ENCODE measurements around the gene STRA6.

The STRA6 gene

DNA sequence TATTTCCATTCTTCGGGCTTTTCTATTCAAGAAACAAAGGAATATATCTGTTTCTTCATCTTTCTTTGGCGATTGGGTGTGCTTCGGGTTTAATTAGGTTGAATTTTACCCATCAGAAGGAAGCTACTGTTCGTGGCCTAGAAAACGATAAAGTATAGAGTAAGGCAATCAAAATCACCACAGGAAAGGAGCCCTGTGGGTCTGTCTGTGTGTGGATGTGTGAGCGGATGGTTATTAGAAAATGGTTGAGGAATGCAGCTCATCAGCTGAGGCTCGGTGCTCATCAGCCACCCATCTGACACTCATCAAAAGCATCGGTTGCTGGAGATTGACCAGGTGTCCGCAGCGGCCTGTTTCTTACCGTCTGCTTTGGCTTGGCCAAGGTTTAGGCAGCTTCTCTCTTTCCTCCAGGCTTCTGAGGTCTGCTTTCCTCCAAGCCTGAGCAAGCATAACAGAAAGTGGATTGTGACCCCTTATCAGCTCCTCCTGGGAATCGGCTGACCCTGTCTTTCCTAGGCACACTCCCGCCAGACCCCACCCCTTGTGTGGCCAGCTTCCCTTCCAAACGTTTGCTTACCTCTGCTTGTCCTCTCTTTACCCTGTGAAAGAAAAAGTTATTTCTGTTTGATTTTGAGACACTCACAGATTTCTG is 46.7 kb downstream of the STRA6 start:
- H2BK5ac ChIP-seq (ENCODE audit: low read length), result no peak overlapping the region
- H3K4me2 ChIP-seq (ENCODE audit: insufficient read depth, low read length, poor library complexity, severe bottlenecking), result no peak overlapping the region
- H3K36me3 ChIP-seq (replicated peaks in 1 of 2; ENCODE audit: control insufficient read depth in 2 of 2, insufficient read depth in 2 of 2, low read length in 2 of 2), result no peaks in the 10 kb centered on the region
- H3K9ac ChIP-seq (ENCODE audit: low read depth, low read length, poor library complexity), result no peak overlapping the region
- H2BK12ac ChIP-seq (ENCODE audit: low read length), result no peak overlapping the region
- WGBS, 2 donors (ENCODE audit: extremely low coverage in 2 of 2, insufficient read length in 2 of 2, insufficient replicate concordance in 1 of 2), result no CpG with 5 or more reads among the region's 14 CpGs
- H3K14ac ChIP-seq (ENCODE audit: low read length), result no peak overlapping the region
- no peak overlapping the region for H2BK15ac ChIP-seq (ENCODE audit: low read length)
- no peak overlapping the region for H2BK120ac ChIP-seq (ENCODE audit: low read depth, low read length)
- H2AK5ac ChIP-seq (ENCODE audit: low read depth, low read length), result no peak overlapping the region
- no peak overlapping the region for H3K4ac ChIP-seq (ENCODE audit: low read length)
- no peak overlapping the region for H3K18ac ChIP-seq (ENCODE audit: low read length)
- no peaks in the 10 kb centered on the region for H3K9me3 ChIP-seq (replicated peaks in 1 of 2; ENCODE audit: control insufficient read depth in 2 of 2, insufficient read depth in 1 of 2, low read depth in 1 of 2, low read length in 2 of 2)
- no peak overlapping the region for H4K91ac ChIP-seq (ENCODE audit: low read depth, low read length, poor library complexity)
- H3K27ac ChIP-seq (replicated peaks; ENCODE audit: low read length), result no peak overlapping the region
- H4K8ac ChIP-seq (ENCODE audit: low read depth, low read length), result no peak overlapping the region
- H3K27me3 ChIP-seq (ENCODE audit: control insufficient read depth in 3 of 3, insufficient read depth in 3 of 3, low read depth in 1 of 3, low read length in 3 of 3), result no peaks in the 10 kb centered on the region
- no peaks in the 10 kb centered on the region for H3K79me1 ChIP-seq (ENCODE audit: low read depth, low read length)
- peak overlapping the region; percentile 78 for H2AFZ ChIP-seq (ENCODE audit: low read length)
- peaks cover 6 to 16% of the 10 kb centered on the region in 2 donors for H3K4me1 ChIP-seq (ENCODE audit: control insufficient read depth in 2 of 2, insufficient read depth in 1 of 2, low read depth in 1 of 2, low read length in 2 of 2)
- no peak overlapping the region for H3K23ac ChIP-seq (ENCODE audit: low read depth, low read length, poor library complexity)
- no peak for DNase-seq (ENCODE audit: low spot score)
- no peak overlapping the region for H3K4me3 ChIP-seq (ENCODE audit: low read length in 2 of 2)

DNA sequence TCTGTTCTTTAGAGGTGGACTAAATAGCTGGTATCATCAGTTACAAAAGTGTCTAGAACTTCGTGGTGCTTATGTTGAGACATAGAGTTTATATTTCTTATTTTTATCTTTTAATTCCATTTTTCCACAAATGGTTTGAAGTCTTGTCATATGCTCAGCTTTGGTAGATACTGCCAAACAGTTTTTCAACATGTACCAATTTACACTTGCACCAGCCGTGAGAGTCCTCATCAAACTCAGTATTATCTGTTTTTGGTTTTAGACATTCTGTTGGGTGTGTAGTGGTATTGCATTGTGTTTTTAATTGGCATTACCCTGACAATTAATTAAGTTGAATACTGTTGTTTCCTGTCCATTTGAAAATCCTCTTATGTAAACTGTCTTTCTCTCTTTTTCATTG is 55.5 kb downstream of the STRA6 start:
- Histone ChIP-seq H2BK15ac (ENCODE audit: low read length) (no peak overlapping the region), H3K27me3 (ENCODE audit: control insufficient read depth in 3 of 3, insufficient read depth in 3 of 3, low read depth in 1 of 3, low read length in 3 of 3) (no peaks in the 10 kb centered on the region), H4K8ac (ENCODE audit: low read depth, low read length) (no peak overlapping the region), H3K4me2 (ENCODE audit: insufficient read depth, low read length, poor library complexity, severe bottlenecking) (no peak overlapping the region), H2AK5ac (ENCODE audit: low read depth, low read length) (no peak overlapping the region), H3K23ac (ENCODE audit: low read depth, low read length, poor library complexity) (no peak overlapping the region), H2BK5ac (ENCODE audit: low read length) (no peak overlapping the region), H3K36me3 (replicated peaks in 1 of 2; ENCODE audit: control insufficient read depth in 2 of 2, insufficient read depth in 2 of 2, low read length in 2 of 2) (no peaks in the 10 kb centered on the region), H3K14ac (ENCODE audit: low read length) (no peak overlapping the region), H3K4ac (ENCODE audit: low read length) (no peak overlapping the region), H3K18ac (ENCODE audit: low read length) (no peak overlapping the region), H3K27ac (replicated peaks; ENCODE audit: low read length) (no peak overlapping the region), H3K79me1 (ENCODE audit: low read depth, low read length) (no peaks in the 10 kb centered on the region), H2AFZ (ENCODE audit: low read length) (no peak overlapping the region), H2BK120ac (ENCODE audit: low read depth, low read length) (no peak overlapping the region), H3K4me3 (ENCODE audit: low read length in 2 of 2) (no peak overlapping the region), H3K4me1 (ENCODE audit: control insufficient read depth in 2 of 2, insufficient read depth in 1 of 2, low read depth in 1 of 2, low read length in 2 of 2) (no peaks in the 10 kb centered on the region), H3K9ac (ENCODE audit: low read depth, low read length, poor library complexity) (no peak overlapping the region), H4K91ac (ENCODE audit: low read depth, low read length, poor library complexity) (no peak overlapping the region), H3K9me3 (replicated peaks in 1 of 2; ENCODE audit: control insufficient read depth in 2 of 2, insufficient read depth in 1 of 2, low read depth in 1 of 2, low read length in 2 of 2) (peaks cover 0 to 1% of the 10 kb centered on the region in 2 donors), H2BK12ac (ENCODE audit: low read length) (no peak overlapping the region)
- DNase-seq (ENCODE audit: low spot score), result no peak
- no CpG with 5 or more reads among the region's 2 CpGs for WGBS, 2 donors (ENCODE audit: extremely low coverage in 2 of 2, insufficient read length in 2 of 2, insufficient replicate concordance in 1 of 2)

DNA sequence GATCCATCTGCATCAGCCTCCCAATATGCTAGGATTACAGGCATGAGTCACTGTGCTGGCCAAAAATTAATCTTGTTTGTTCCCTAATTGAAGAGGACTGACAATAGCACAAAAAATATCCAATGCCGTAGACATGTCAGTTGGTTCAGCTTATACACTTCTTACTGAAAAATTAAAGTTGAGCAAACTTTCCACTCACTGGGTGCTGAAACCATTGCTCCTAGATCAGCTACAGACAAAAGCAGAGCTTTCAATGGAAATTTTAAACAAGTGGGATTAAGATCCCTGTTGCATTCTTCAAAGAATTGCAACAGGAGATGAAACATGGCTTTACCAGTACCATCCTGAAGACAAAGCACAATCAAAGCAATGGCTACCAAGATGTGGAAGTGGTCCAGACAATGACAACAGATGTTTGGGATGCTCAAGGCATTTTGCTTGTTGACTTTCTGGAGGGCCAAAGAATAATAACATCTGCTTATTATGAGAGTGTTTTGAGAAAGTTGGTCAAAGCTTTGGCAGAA is 56.2 kb downstream of the STRA6 start:
- Histone ChIP-seq H2BK15ac (ENCODE audit: low read length) (no peak overlapping the region), H2AFZ (ENCODE audit: low read length) (no peak overlapping the region), H4K8ac (ENCODE audit: low read depth, low read length) (no peak overlapping the region), H3K79me1 (ENCODE audit: low read depth, low read length) (no peaks in the 10 kb centered on the region), H3K14ac (ENCODE audit: low read length) (no peak overlapping the region), H3K9me3 (replicated peaks in 1 of 2; ENCODE audit: control insufficient read depth in 2 of 2, insufficient read depth in 1 of 2, low read depth in 1 of 2, low read length in 2 of 2) (peaks cover 0 to 1% of the 10 kb centered on the region in 2 donors), H3K4me1 (ENCODE audit: control insufficient read depth in 2 of 2, insufficient read depth in 1 of 2, low read depth in 1 of 2, low read length in 2 of 2) (no peaks in the 10 kb centered on the region), H3K18ac (ENCODE audit: low read length) (no peak overlapping the region), H2BK5ac (ENCODE audit: low read length) (no peak overlapping the region), H3K4me3 (ENCODE audit: low read length in 2 of 2) (no peak overlapping the region), H2AK5ac (ENCODE audit: low read depth, low read length) (no peak overlapping the region), H3K23ac (ENCODE audit: low read depth, low read length, poor library complexity) (no peak overlapping the region), H2BK120ac (ENCODE audit: low read depth, low read length) (no peak overlapping the region), H3K36me3 (replicated peaks in 1 of 2; ENCODE audit: control insufficient read depth in 2 of 2, insufficient read depth in 2 of 2, low read length in 2 of 2) (no peaks in the 10 kb centered on the region), H2BK12ac (ENCODE audit: low read length) (no peak overlapping the region), H3K27ac (replicated peaks; ENCODE audit: low read length) (no peak overlapping the region), H3K9ac (ENCODE audit: low read depth, low read length, poor library complexity) (no peak overlapping the region), H3K4me2 (ENCODE audit: insufficient read depth, low read length, poor library complexity, severe bottlenecking) (no peak overlapping the region), H3K27me3 (ENCODE audit: control insufficient read depth in 3 of 3, insufficient read depth in 3 of 3, low read depth in 1 of 3, low read length in 3 of 3) (no peaks in the 10 kb centered on the region), H3K4ac (ENCODE audit: low read length) (no peak overlapping the region), H4K91ac (ENCODE audit: low read depth, low read length, poor library complexity) (no peak overlapping the region)
- WGBS, 2 donors (ENCODE audit: extremely low coverage in 2 of 2, insufficient read length in 2 of 2, insufficient replicate concordance in 1 of 2), result no CpG with 5 or more reads among the region's 1 CpG
- DNase-seq (ENCODE audit: low spot score), result no peak

DNA sequence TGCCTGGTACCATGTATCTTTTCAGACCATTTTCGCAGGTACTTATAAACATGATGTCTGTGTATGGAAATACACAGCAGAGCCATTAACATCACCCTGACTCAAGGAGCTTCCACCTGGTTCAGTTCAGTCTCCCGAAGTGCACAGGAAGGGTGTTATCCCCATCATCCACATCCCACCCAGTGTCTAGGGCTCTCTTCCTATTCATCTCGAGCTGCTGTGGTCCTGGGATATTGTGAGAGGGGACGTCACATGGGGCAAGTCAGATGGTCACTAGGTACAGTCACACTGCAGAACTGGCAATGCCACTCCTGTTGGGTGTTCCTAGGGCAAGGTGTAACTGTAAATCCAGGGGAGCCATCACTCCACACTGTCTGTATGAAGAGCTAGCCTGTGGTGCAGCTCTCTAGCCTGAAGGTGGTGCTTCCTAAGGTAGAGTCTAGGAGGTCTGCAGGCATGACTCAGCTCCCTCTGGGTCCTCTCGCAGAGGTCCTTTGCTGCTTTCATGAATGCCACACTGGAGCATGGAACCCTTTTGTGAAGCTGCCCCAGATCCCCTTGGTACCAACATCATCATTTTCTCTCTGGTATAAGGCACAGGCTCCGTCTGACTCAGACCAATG is 58.3 kb downstream of the STRA6 start:
- H2BK15ac ChIP-seq (ENCODE audit: low read length), result no peak overlapping the region
- no peak overlapping the region for H3K4ac ChIP-seq (ENCODE audit: low read length)
- H3K27me3 ChIP-seq (ENCODE audit: control insufficient read depth in 3 of 3, insufficient read depth in 3 of 3, low read depth in 1 of 3, low read length in 3 of 3), result no peaks in the 10 kb centered on the region
- H3K9me3 ChIP-seq (replicated peaks in 1 of 2; ENCODE audit: control insufficient read depth in 2 of 2, insufficient read depth in 1 of 2, low read depth in 1 of 2, low read length in 2 of 2), result peaks cover 0 to 1% of the 10 kb centered on the region in 2 donors
- no peak overlapping the region for H3K14ac ChIP-seq (ENCODE audit: low read length)
- peaks cover 3 to 7% of the 10 kb centered on the region in 2 donors for H3K4me1 ChIP-seq (ENCODE audit: control insufficient read depth in 2 of 2, insufficient read depth in 1 of 2, low read depth in 1 of 2, low read length in 2 of 2)
- no peak overlapping the region for H2BK12ac ChIP-seq (ENCODE audit: low read length)
- H4K91ac ChIP-seq (ENCODE audit: low read depth, low read length, poor library complexity), result no peak overlapping the region
- DNase-seq (ENCODE audit: low spot score), result no peak
- H2AK5ac ChIP-seq (ENCODE audit: low read depth, low read length), result no peak overlapping the region
- H2BK120ac ChIP-seq (ENCODE audit: low read depth, low read length), result no peak overlapping the region
- H2BK5ac ChIP-seq (ENCODE audit: low read length), result no peak overlapping the region
- WGBS, 2 donors (ENCODE audit: extremely low coverage in 2 of 2, insufficient read length in 2 of 2, insufficient replicate concordance in 1 of 2), result no CpG with 5 or more reads among the region's 6 CpGs
- no peak overlapping the region for H3K4me2 ChIP-seq (ENCODE audit: insufficient read depth, low read length, poor library complexity, severe bottlenecking)
- H3K4me3 ChIP-seq (ENCODE audit: low read length in 2 of 2), result no peak overlapping the region
- no peaks in the 10 kb centered on the region for H3K36me3 ChIP-seq (replicated peaks in 1 of 2; ENCODE audit: control insufficient read depth in 2 of 2, insufficient read depth in 2 of 2, low read length in 2 of 2)
- H3K27ac ChIP-seq (replicated peaks; ENCODE audit: low read length), result no peak overlapping the region
- no peak overlapping the region for H2AFZ ChIP-seq (ENCODE audit: low read length)
- H3K79me1 ChIP-seq (ENCODE audit: low read depth, low read length), result no peaks in the 10 kb centered on the region
- no peak overlapping the region for H3K23ac ChIP-seq (ENCODE audit: low read depth, low read length, poor library complexity)
- no peak overlapping the region for H3K9ac ChIP-seq (ENCODE audit: low read depth, low read length, poor library complexity)
- H3K18ac ChIP-seq (ENCODE audit: low read length), result no peak overlapping the region
- no peak overlapping the region for H4K8ac ChIP-seq (ENCODE audit: low read depth, low read length)

All from neuronal stem cell (in vitro differentiated cells).